OCI-LY3 (cell line): ENCODE data around the gene MACROD2.

Experiments used
- H2AFZ ChIP-seq: fragments of 200-600, 300-600 bp; shearing (Covaris generic); 2 replicates; pipeline ENCODE4 v1.6.0; 2014; ENCODE audit warnings: antibody characterized with exemption, low read depth, low read length
- H3K27ac ChIP-seq: fragments of 200-600, 300-600 bp; sonication (generic); 2 replicates; pipeline ENCODE4 v1.5.1; 2014; ENCODE audit warnings: mild to moderate bottlenecking, low read length, moderate library complexity, mixed read lengths
- H3K27me3 ChIP-seq: fragments of 200-600, 300-600 bp; sonication (generic); 2 replicates; pipeline ENCODE4 v1.6.1; 2014; ENCODE audit warnings: low read depth, low read length, mixed read lengths
- H3K36me3 ChIP-seq: fragments of 200-600, 300-600 bp; sonication (generic); replicated peaks from 2 replicates; pipeline ENCODE3; 2014; ENCODE audit warnings: low read depth, low read length, mixed read lengths
- H3K4me1 ChIP-seq: fragments of 300-600, 200-600 bp; sonication (generic); 2 replicates; pipeline ENCODE4 v1.6.1; 2014; ENCODE audit warnings: low read length, mixed read lengths
- H3K4me2 ChIP-seq: fragments of 200-600, 300-600 bp; sonication (generic); 2 replicates; pipeline ENCODE4 v1.6.1; 2014; ENCODE audit warnings: low read length, mixed read lengths
- H3K4me3 ChIP-seq: fragments of 300-600, 200-600 bp; sonication (generic); 2 replicates; pipeline ENCODE4 v1.5.1; 2014; ENCODE audit warnings: antibody characterized with exemption, mild to moderate bottlenecking, low read length, moderate library complexity
- H3K79me2 ChIP-seq: fragments of 300-600, 200-600 bp; shearing (Covaris generic); 2 replicates; pipeline ENCODE4 v1.6.1; 2014; ENCODE audit warnings: mild to moderate bottlenecking, low read length, mixed read lengths
- H3K9ac ChIP-seq: fragments of 300-600, 200-600 bp; shearing (Covaris generic); 2 replicates; pipeline ENCODE4 v1.6.0; 2014; ENCODE audit warnings: mild to moderate bottlenecking, low read length, moderate library complexity
- H3K9me3 ChIP-seq: fragments of 200-600, 300-600 bp; shearing (Covaris generic); 2 replicates; pipeline ENCODE4 v1.6.1; 2014; ENCODE audit warnings: low read length, mixed read lengths; ENCODE audit not compliant: insufficient read depth
- H4K20me1 ChIP-seq: fragments of 200-600, 300-600 bp; sonication (generic); 2 replicates; pipeline ENCODE4 v1.6.1; 2016; ENCODE audit warnings: low read length, mixed read lengths; ENCODE audit not compliant: insufficient read depth
- EZH2phosphoT487 ChIP-seq: fragments of 200-600 bp; shearing (Covaris generic); IDR thresholded peaks from 2 replicates; pipeline ENCODE4 v1.6.1; 2018; ENCODE audit warnings: antibody characterized with exemption, mixed run types, low read depth
- TF ChIP-seq, protein P1 (sequence below): fragments of 200-600, 300-600 bp; sonication (generic); IDR thresholded peaks from 2 replicates; pipeline ENCODE4 v1.5.1; 2014; ENCODE audit warnings: antibody characterized with exemption, low read length, low read depth

MACROD2 gene

GRCh38 chr20:14696937-14697336 is 701.6 kb downstream of the MACROD2 start:
- no peak overlapping the region for H3K4me3 ChIP-seq
- H3K36me3 ChIP-seq, result no peaks in the 10 kb centered on the region
- H3K9ac ChIP-seq, result no peak overlapping the region
- no peaks in the 10 kb centered on the region for H3K9me3 ChIP-seq
- no peaks in the 10 kb centered on the region for H3K79me2 ChIP-seq
- peaks cover 25% of the 10 kb centered on the region for H3K4me1 ChIP-seq
- TF ChIP-seq, protein P1, sequence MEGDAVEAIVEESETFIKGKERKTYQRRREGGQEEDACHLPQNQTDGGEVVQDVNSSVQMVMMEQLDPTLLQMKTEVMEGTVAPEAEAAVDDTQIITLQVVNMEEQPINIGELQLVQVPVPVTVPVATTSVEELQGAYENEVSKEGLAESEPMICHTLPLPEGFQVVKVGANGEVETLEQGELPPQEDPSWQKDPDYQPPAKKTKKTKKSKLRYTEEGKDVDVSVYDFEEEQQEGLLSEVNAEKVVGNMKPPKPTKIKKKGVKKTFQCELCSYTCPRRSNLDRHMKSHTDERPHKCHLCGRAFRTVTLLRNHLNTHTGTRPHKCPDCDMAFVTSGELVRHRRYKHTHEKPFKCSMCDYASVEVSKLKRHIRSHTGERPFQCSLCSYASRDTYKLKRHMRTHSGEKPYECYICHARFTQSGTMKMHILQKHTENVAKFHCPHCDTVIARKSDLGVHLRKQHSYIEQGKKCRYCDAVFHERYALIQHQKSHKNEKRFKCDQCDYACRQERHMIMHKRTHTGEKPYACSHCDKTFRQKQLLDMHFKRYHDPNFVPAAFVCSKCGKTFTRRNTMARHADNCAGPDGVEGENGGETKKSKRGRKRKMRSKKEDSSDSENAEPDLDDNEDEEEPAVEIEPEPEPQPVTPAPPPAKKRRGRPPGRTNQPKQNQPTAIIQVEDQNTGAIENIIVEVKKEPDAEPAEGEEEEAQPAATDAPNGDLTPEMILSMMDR, result no peak
- no peak for TF ChIP-seq EZH2phosphoT487
- no peak overlapping the region for H3K4me2 ChIP-seq
- H2AFZ ChIP-seq, result no peak overlapping the region
- H4K20me1 ChIP-seq, result no peaks in the 10 kb centered on the region
- H3K27ac ChIP-seq, result no peak overlapping the region
- no peaks in the 10 kb centered on the region for H3K27me3 ChIP-seq

DNA sequence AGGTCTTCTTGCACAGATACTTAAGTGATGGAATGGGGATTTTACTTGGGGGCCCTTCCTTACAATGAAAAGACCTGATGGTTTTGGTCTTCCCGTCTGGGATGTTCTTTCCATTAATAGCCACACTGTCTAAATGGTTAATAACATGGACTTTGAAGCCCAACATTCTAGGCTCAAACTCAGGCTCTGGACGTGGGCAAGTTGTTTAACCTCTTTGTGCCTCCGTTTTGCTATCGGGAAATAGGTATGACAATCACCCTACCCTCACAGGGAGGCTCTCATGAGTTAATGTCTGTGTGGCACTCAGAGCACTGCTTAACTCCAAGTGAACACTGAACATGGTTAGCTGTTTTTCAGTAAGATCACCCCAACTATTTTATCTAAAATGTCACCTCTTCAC is 702.8 kb downstream of the MACROD2 start:
- TF ChIP-seq EZH2phosphoT487, result no peak
- TF ChIP-seq, protein P1, result no peak
- Histone ChIP-seq H3K4me1 (peaks cover 25% of the 10 kb centered on the region), H3K27ac (no peak overlapping the region), H2AFZ (no peak overlapping the region), H3K36me3 (no peaks in the 10 kb centered on the region), H3K4me2 (no peak overlapping the region), H3K79me2 (no peaks in the 10 kb centered on the region), H4K20me1 (no peaks in the 10 kb centered on the region), H3K9me3 (no peaks in the 10 kb centered on the region), H3K9ac (no peak overlapping the region), H3K27me3 (no peaks in the 10 kb centered on the region), H3K4me3 (no peak overlapping the region)

DNA sequence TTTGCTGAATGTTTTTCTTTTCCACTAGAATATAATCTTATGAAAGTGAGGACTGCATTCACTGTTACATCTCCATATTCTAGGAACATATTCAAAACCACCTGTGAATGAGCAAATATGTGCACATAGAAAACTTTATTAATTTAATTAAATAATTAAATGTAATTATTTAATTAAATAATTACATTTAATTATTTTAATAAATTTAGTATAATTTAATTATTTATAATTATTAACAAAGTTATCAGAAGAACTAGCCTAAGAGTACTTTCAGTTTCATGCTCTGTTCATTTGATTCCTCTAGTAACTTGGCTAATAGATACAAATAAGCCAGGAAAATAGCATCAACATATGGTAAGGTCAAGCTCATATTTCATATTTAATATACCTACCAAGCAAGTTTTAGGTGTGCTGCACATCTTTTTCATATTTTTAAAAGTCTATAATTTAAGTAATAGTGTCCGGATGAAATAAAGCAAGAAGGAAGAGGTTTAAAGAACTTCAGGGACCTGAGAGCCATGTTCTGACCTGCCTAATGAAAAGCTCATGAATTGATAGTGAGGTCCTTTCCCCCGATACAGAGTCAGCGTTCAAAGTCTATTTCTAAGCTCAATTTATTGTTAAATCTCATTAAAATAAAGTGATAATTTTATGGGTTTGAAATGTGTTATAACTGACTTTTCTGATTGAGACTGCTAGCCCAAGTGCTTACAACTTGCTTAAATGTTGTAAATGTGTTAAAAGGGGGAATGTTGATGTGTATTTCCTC is 703.5 kb downstream of the MACROD2 start:
- no peak for TF ChIP-seq EZH2phosphoT487
- H3K27me3 ChIP-seq, result no peaks in the 10 kb centered on the region
- no peak overlapping the region for H3K4me2 ChIP-seq
- no peak overlapping the region for H3K4me3 ChIP-seq
- H3K9me3 ChIP-seq, result no peaks in the 10 kb centered on the region
- H2AFZ ChIP-seq, result no peak overlapping the region
- peaks cover 25% of the 10 kb centered on the region for H3K4me1 ChIP-seq
- H3K79me2 ChIP-seq, result no peaks in the 10 kb centered on the region
- no peaks in the 10 kb centered on the region for H3K36me3 ChIP-seq
- H4K20me1 ChIP-seq, result no peaks in the 10 kb centered on the region
- H3K9ac ChIP-seq, result no peak overlapping the region
- no peak overlapping the region for H3K27ac ChIP-seq

DNA sequence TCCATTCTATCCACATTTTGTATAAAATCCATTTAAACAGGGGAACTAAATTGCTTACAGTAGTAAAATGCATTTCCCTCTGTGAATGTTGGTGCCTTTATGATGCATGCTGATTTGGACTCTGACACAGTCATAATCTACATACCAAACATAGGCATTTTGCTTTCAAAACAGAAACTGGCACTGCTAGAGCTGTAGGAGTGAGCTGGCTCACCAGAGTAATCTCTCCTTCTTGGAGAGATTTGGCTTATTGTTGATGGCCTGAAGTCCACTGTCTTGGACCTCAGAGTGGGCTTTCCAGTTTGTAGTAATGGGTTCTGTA is 705.3 kb downstream of the MACROD2 start:
- Histone ChIP-seq H3K4me2 (peak overlapping the region; percentile 90), H2AFZ (no peak overlapping the region), H4K20me1 (no peaks in the 10 kb centered on the region), H3K36me3 (no peaks in the 10 kb centered on the region), H3K79me2 (no peaks in the 10 kb centered on the region), H3K4me1 (peaks cover 25% of the 10 kb centered on the region), H3K27me3 (no peaks in the 10 kb centered on the region), H3K27ac (peak overlapping the region; percentile 67), H3K9me3 (no peaks in the 10 kb centered on the region), H3K9ac (peak overlapping the region; percentile 40), H3K4me3 (peak overlapping the region; percentile 34)
- TF ChIP-seq EZH2phosphoT487, result no peak
- TF ChIP-seq, protein P1, result no peak
